GM18951 (cell line): Measurements from ENCODE around the gene ALX4.

ENCODE experiments used
- POLR2A ChIP-seq: IDR thresholded peaks from 4 replicates; pipeline ENCODE4 v1.6.1; 2011; ENCODE audit warnings: mild to moderate bottlenecking; ENCODE audit not compliant: insufficient read length, insufficient read depth; ENCODE audit errors: extremely low read depth
- in situ Hi-C: fragments of 300-500 bp; cut with MboI; formaldehyde crosslinking; loops from one replicate; pipeline ENCODE4 v1.12.0; 2022; ENCODE audit warnings: low sequenced_read_pairs, mixed read lengths, inconsistent platforms; ENCODE audit not compliant: unreplicated experiment

The ALX4 gene

GRCh38 chr11:44309478-44310205, at the start of gene ALX4:
Gene ALX4 (minus strand): TSS chr11:44310139. CDS start chr11:44310062, 77 bp downstream.
- in situ Hi-C loops: no loop called here
- no peak for TF ChIP-seq POLR2A

GRCh38 chr11:44359162-44359561, 49.2 kb upstream of the ALX4 start:
- in situ Hi-C loops: no loop called here

GRCh38 chr11:44358713-44359112, 48.8 kb upstream of the ALX4 start:
- in situ Hi-C loops: no loop called here
- TF ChIP-seq POLR2A: no peak

More at GRCh38 chr11:44359162-44359561, 49.2 kb upstream of the ALX4 start:
- no peak for TF ChIP-seq POLR2A

- in situ Hi-C loops: no loop called here
- no peak for TF ChIP-seq POLR2A
Observed at GRCh38 chr11:44357711-44358110, 47.8 kb upstream of the ALX4 start.

- in situ Hi-C loops: no loop called here
- TF ChIP-seq POLR2A: no peak
Observed at GRCh38 chr11:44356351-44356750, 46.4 kb upstream of the ALX4 start.

GRCh38 chr11:44351898-44352498, 42.1 kb upstream of the ALX4 start:
- no peak for TF ChIP-seq POLR2A
- in situ Hi-C loops: no loop called here

GRCh38 chr11:44351006-44351660, 41.2 kb upstream of the ALX4 start:
- in situ Hi-C loops: no loop called here
- TF ChIP-seq POLR2A: no peak

GRCh38 chr11:44349328-44349727, 39.4 kb upstream of the ALX4 start:
- no peak for TF ChIP-seq POLR2A
- in situ Hi-C loops: no loop called here

- TF ChIP-seq POLR2A: no peak
- in situ Hi-C loops: no loop called here
Observed at GRCh38 chr11:44348721-44349120, 38.8 kb upstream of the ALX4 start.

- in situ Hi-C loops: no loop called here
- no peak for TF ChIP-seq POLR2A
Observed at GRCh38 chr11:44348114-44348513, 38.2 kb upstream of the ALX4 start.

GRCh38 chr11:44347538-44347937, 37.6 kb upstream of the ALX4 start:
- no peak for TF ChIP-seq POLR2A
- in situ Hi-C loops: no loop called here

GRCh38 chr11:44346983-44347382, 37.0 kb upstream of the ALX4 start:
- no peak for TF ChIP-seq POLR2A
- in situ Hi-C loops: no loop called here

GRCh38 chr11:44345781-44346180, 35.8 kb upstream of the ALX4 start:
- in situ Hi-C loops: no loop called here

GRCh38 chr11:44344921-44345320, 35.0 kb upstream of the ALX4 start:
- in situ Hi-C loops: no loop called here
- no peak for TF ChIP-seq POLR2A

More at GRCh38 chr11:44345781-44346180, 35.8 kb upstream of the ALX4 start:
- TF ChIP-seq POLR2A: no peak
